ENCODE results near the gene SERGEF.

The SERGEF gene

DNA sequence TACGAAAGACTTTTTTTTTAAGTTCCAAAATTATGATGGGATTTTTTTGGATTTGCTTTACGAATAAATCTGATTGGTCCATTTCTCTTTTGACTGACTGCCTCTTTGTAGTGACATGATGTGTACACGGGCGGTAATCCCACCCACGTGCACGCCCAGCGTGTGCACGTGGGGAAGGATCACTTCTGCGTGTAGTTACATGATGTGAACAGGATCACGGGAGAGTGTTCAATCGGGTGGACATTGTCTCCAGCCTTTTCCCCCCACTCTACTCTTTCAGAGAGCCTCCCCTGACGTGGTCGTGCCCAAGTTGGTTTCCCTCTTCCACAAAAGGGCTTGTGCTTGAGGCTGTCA lies 235.1 kb downstream of the SERGEF start:
- no peak overlapping the region for H3K4me3 ChIP-seq (ENCODE audit: low read depth in 1 of 2, low read length in 1 of 2)
- H3K36me3 ChIP-seq, result no peaks in the 10 kb centered on the region
- H3K27me3 ChIP-seq, result no peaks in the 10 kb centered on the region
- TF ChIP-seq, protein P1, sequence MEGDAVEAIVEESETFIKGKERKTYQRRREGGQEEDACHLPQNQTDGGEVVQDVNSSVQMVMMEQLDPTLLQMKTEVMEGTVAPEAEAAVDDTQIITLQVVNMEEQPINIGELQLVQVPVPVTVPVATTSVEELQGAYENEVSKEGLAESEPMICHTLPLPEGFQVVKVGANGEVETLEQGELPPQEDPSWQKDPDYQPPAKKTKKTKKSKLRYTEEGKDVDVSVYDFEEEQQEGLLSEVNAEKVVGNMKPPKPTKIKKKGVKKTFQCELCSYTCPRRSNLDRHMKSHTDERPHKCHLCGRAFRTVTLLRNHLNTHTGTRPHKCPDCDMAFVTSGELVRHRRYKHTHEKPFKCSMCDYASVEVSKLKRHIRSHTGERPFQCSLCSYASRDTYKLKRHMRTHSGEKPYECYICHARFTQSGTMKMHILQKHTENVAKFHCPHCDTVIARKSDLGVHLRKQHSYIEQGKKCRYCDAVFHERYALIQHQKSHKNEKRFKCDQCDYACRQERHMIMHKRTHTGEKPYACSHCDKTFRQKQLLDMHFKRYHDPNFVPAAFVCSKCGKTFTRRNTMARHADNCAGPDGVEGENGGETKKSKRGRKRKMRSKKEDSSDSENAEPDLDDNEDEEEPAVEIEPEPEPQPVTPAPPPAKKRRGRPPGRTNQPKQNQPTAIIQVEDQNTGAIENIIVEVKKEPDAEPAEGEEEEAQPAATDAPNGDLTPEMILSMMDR (IDR thresholded peaks at IDR 0.05), result no peak
- H3K4me1 ChIP-seq (ENCODE audit: control insufficient read depth in 1 of 2, insufficient read depth in 1 of 2, low read depth in 1 of 2, low read length in 1 of 2), result no peaks in the 10 kb centered on the region
- no peak overlapping the region for H3K27ac ChIP-seq
- no peaks in the 10 kb centered on the region for H3K9me3 ChIP-seq

GRCh38 chr11:17777086-17777737 lies 235.6 kb downstream of the SERGEF start:
- Histone ChIP-seq H3K36me3 (no peaks in the 10 kb centered on the region), H3K4me3 (ENCODE audit: low read depth in 1 of 2, low read length in 1 of 2) (no peak overlapping the region), H3K9me3 (no peaks in the 10 kb centered on the region), H3K4me1 (ENCODE audit: control insufficient read depth in 1 of 2, insufficient read depth in 1 of 2, low read depth in 1 of 2, low read length in 1 of 2) (no peaks in the 10 kb centered on the region), H3K27ac (no peak overlapping the region), H3K27me3 (no peaks in the 10 kb centered on the region)
- TF ChIP-seq, protein P1 (IDR thresholded peaks at IDR 0.05), result no peak

GRCh38 chr11:17776212-17776875 lies 236.5 kb downstream of the SERGEF start:
- Histone ChIP-seq H3K9me3 (no peaks in the 10 kb centered on the region), H3K27ac (no peak overlapping the region)
- TF ChIP-seq, protein P1 (IDR thresholded peaks at IDR 0.05), result no peak

DNA sequence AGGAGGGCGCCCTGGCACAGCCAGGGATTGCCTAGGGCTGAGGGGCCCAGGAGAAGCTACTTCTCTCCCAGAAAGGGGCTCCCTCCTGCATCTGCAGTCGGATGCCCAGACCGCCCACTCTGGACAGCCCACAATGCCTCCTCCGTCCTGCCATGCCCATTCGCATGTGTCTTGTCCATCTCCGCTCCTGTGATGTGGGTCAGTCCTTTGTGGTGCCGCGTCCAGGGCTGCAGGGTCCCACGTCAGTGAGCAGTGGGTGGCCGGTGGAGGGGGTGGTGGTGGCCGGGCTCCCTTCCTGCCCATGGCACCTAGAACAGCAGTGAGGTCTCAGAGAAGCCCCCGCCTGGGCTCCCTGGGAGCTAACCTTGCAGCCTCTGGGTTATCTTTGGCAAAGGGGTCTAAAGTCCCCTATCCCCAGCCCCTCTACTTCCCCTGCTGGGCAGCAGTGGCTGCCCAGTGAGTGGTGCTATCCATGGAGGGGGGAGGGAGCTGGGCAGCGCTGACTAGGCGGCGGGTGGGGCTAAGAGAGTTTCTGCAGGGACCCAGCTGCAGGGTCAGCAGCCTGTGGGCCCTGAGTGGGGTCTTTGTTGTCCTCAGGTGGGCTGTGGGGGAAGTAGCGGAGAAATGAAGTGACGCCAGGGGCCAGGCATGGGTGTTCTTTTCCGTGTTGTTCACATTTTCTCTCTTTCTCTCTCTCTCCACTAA lies 237.2 kb downstream of the SERGEF start:
- H3K4me3 ChIP-seq (ENCODE audit: low read depth in 1 of 2, low read length in 1 of 2), result no peak overlapping the region
- no peaks in the 10 kb centered on the region for H3K27me3 ChIP-seq
- no peak overlapping the region for H3K27ac ChIP-seq
- TF ChIP-seq, protein P1 (IDR thresholded peaks at IDR 0.05), result no peak
- no peaks in the 10 kb centered on the region for H3K36me3 ChIP-seq
- H3K4me1 ChIP-seq (ENCODE audit: control insufficient read depth in 1 of 2, insufficient read depth in 1 of 2, low read depth in 1 of 2, low read length in 1 of 2), result no peaks in the 10 kb centered on the region
- no peaks in the 10 kb centered on the region for H3K9me3 ChIP-seq

More at GRCh38 chr11:17776212-17776875, 236.5 kb downstream of the SERGEF start:
- Histone ChIP-seq H3K36me3 (no peaks in the 10 kb centered on the region), H3K27me3 (no peaks in the 10 kb centered on the region), H3K4me3 (ENCODE audit: low read depth in 1 of 2, low read length in 1 of 2) (no peak overlapping the region), H3K4me1 (ENCODE audit: control insufficient read depth in 1 of 2, insufficient read depth in 1 of 2, low read depth in 1 of 2, low read length in 1 of 2) (no peaks in the 10 kb centered on the region)

DNA sequence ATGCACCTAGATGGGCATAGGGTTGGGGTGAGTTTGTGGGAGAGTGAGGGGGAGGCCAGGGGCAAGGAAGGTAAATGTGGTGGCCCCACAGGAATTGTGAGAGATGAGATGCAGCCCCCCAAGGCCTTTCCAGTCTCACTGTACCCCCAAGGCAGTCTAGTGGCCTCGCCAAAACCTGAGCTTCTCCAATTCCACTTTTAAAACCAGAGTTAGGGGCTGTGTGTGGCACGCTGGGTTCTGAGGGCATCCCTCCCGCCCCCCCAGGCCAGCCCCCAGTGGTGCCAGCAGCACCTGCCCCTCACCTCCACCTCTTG lies 237.9 kb downstream of the SERGEF start:
- Histone ChIP-seq H3K9me3 (no peaks in the 10 kb centered on the region), H3K4me3 (ENCODE audit: low read depth in 1 of 2, low read length in 1 of 2) (no peak overlapping the region), H3K27ac (no peak overlapping the region), H3K27me3 (no peaks in the 10 kb centered on the region), H3K4me1 (ENCODE audit: control insufficient read depth in 1 of 2, insufficient read depth in 1 of 2, low read depth in 1 of 2, low read length in 1 of 2) (no peaks in the 10 kb centered on the region), H3K36me3 (no peaks in the 10 kb centered on the region)
- TF ChIP-seq, protein P1 (IDR thresholded peaks at IDR 0.05), result no peak
